Effector CD4-positive, alpha-beta T cell (primary cell): ENCODE data around the gene LIN52.

Source experiments
- DNase-seq: peaks from one replicate; pipeline ENCODE4 v3.0.0-alpha.2; 2020

LIN52 gene

DNA sequence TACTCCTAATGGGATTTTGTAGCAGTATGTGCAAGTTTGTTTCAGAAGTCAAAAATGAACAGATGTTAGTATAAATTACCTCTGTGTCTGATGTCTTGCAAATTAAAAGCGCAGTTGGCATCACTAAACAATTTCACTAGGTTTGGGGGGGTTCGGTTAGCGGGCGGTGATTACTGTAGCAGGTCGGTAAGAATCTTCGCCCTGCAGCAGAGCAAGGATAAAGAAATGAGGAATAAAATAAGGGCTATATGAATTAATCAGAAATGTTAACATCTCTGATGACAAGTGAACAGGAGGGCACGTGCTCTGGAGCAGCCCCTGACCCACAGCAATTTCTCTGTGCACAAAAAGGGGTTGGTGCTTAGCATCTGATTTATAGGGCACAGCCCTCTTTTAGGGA, 110.9 kb downstream of the LIN52 start:
- DNase-seq, result no peak

DNA sequence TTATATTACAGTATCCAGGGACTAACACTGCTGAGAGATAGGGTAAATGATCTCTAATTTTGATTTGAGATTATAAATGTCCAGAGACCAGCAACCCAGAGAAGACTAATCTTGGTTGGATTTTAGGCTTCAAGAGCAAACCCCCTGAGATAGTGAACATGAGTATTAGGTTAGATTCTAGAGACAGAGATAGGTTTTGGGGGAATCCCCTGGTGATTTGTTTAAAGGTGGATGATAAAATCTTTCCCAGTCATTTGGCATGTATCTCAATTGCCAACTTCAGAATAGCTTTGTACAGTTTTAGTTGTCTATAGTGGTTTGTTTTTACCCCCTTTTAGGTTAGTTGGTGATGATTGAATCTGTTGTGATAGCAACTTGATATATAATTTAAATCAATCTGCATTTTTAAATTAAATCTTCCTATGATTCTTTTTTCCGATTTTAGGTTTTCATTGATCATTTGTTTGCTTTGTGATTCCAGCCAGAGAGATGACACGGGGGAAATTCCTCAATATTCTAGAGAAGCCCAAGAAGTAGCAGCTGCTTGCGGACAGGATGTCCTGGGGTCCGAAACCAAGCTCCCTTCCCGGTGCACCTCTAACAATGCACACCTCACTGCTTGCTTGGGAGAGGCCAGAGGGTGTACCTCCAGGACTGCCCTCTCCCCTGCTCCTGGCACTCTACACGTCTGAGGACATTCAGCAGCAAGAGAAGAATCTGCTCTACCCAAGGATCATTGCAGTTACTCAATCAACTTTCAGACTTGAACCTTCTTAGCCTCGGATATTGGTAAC, 113.9 kb downstream of the LIN52 start:
- no peak for DNase-seq

DNA sequence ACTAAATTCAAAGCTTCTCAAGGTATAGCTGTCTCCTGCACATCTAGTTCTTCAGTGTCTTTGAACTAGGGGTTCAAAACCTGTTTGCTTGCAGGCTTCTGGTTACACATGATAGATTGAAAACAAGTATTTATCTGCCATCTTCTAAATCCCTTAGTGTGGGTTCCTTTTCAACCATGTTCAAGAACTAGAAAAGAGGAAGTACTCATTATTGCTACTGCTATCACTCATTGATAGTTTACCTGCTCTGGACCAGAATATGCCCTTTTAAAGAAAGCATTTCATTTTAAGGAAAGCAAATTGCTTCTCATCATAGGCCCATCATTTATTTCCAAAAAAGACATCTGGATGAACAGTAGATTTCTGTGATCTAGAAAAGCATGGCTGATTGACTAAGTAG, 117.4 kb downstream of the LIN52 start:
- DNase-seq, result no peak

DNA sequence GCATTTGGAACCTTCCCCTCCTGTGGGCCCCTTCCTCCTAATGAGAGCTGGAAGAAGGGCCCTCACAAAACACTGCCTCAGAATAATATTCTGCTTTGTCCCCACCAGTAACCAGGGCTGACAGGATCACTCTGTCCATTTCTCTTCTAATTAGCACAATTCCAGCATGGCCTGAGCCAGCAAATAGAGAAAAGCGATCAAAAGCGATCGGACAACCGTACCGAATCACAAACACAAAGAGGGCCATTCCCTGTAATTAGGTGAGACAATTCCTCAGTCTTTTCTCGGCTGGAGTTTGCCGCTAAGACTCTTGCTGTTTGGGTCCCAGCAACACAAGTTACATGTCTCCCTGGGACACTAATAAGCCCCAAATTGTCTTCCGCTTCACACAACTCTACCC, 118.9 kb downstream of the LIN52 start:
- DNase-seq, result no peak

DNA sequence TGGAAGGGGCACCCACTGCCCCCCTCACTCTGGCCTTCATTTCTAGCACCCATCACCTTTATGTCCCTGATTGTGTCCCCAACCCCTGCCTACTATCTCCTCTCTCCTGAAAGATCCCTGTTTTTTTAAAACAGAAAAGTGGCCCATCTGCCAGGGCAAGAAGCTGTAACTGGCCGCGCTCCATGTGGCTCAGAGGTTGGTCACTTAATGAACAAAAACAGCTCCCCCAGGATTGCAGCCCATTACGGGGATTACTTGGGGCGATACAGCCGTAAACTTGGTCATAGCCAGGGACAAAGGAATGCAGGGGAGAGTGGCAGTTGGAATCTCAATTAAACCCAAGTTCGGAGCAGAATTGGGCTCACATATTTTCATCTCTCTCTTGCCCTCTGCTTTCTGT, 119.7 kb downstream of the LIN52 start:
- DNase-seq, result no peak

DNA sequence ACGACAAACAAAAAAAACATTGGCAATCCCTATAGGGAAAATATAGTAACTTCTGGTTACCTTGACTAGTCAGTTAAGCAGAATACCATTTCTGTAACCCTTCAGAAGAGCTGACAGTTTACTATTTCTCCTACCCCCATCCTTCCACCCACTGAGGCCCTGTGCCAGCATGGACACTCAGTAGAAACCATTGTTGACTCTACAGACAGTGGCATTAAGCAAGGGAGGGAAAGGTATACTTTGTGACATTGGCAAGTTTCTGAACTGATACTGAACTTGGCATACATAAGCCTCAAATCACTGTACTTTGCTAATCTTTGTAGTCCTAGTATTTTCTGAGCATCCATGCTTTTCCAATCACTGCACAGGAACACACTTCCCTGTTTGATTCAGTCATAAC, 121.1 kb downstream of the LIN52 start:
- DNase-seq, result no peak

DNA sequence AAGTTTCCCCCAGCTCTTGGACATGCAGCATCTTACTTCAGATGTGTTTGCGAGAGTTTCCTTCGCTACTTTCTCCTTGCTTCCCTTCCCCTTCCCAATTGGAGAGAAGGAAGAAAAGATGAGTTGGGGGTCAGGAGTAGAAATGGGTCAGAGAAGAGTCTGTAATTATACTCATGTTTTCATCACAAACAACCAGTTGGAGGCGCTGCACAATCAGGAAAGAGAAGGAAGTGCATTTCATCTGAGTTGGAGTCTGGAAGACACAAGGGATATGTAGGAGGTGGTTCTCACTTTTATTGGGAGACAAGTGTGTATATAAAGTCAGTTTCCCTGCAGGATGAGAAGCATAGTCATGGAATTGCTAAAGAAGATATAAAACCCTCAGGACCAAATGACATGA, 123.2 kb downstream of the LIN52 start:
- no peak for DNase-seq

DNA sequence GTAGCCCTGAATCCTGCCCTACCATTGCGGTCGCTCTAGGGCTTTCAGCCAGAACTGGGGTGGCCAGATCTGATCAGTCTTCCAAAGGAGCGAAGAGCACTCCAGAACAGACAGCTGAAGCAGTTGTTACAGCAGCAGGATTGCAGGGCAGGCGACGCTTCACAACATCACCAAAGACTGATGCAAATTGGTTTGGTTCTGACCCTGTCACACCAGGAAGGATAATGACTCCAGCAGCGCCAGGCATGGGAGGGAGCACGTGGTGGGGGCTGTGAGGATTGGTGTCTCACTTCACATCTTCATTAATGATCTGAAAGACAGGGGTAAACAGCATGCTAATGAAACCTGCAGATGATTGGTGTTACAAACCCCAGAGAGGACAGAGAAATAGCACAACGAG, 123.9 kb downstream of the LIN52 start:
- no peak for DNase-seq

DNA sequence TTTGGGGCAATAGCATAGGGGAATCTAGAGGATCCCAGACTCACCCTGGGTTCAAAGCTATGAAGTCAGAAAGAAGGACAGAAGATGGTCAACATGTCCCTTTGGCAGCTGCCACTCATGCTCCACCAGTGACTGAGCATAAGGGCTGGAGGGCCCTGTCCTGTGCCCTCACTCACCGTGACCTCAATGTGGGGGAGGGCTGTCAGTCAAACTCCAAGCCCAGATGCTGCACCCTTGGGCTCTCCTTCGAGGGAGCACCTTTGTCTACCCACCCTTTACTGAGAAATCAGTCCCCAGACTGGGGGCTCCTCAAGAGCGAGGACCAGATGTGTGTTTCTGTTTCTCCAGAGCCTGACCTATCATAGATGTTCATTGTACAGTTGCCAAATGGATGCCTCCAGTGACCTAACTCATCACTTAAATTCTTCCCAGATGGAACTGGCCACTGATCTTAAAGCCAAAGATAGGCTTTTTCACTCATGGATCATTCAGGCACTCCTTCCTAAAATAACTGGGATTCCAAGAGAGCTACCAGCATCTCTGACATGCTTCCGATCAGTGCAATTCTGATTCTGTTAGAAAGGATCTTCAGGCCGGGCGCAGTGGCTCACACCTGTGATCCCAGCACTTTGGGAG, 127.3 kb downstream of the LIN52 start:
- DNase-seq, result no peak

DNA sequence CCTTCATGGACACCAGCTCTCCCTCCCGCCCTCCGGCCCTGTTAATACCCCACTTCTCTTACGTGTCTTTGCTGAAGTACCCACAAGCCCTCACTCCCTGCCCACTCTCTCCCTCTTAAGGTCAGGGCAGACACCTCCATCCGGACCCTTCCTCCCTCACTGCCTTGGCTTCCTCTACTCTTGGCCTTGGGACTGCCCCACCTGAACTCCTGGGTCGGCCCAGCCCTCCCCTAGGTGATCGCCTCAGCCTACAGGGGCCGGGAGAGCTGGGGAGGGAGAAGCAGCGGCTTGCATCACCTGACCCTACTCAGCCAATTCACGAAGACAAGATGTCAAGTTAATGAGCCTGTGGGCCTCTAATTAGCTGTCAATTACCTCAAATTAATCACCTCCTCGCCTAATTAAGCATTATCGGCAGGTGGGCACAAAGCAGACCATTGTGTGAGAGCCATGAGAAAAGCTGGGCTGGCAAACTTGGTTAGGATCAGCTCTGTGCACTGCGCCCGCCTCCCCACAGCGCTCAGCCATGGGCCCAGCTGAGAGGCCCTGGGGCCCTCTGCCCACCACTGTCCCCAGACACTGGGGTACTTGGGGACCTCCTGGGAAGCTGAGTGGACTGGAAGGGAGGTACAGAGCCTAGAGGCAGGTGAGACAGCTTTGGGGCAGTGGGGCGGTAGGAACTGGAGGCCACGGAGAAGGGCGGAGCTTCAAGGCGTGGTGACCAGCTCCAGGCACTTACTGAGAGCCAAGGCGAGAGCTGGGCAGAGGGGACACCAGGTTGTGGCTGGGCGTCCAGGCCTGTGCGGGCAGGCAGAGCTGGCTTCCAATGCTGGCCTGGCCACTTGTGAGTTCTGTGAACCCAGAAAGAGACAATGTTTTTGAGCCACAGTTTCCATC, 129.4 kb downstream of the LIN52 start:
- DNase-seq, result no peak

DNA sequence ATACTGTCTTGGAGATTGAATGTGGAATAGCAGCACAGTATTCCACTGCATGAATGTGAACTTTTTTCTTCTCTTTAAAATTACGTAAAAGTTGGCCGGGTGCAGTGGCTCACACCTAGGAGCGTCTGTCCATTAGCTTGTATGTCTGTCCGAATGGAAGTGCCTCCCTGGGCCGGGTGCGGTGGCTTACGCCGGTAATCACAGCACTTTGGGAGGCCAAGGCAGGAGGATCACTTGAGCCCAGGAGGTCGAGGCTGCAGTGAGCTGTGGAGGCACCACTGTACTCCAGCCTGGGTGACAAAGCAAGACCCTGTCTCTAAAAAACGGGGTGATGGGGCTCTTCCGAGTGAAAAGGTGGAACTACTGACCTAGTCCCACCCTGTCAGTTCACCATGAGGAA, 131.9 kb downstream of the LIN52 start:
- no peak for DNase-seq

DNA sequence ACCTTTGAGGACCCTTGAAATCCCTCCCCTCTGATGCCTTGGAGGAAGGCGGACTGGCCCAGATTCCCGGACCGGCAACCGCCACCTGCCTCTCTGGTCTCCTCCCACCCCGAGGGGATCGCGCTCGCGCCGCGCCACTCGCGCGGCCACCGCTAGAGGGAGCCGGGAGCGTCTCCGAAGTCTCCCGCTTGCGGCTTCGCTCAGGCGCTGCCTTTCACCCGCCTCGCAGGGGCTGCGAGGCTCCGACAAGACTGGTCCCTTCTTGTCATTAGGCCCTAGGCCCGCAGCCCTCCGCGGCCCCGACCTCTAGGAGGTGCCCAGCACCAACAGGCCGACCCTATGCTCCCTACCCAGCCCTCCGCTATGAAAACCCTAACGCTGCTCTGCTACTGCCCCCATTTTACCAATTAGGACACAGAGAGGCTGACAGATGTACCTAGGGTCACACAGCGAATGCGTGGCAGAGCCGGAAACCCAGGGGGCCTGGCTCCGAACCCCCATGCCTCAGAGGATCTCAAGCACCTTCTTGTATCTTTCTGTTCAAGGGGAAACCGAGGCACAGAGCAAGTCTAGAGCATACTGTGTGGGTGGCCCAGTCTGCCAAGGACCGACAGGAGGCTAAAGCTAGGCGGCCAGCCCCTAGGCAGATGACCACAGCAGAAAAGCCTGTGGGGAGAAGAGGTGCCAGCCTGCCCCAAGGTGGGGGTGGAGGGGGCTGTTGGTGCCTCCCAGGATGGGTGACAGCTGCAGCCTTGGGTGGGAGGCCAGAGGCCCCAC, 133.1 kb downstream of the LIN52 start:
- peak; percentile 57 for DNase-seq

DNA sequence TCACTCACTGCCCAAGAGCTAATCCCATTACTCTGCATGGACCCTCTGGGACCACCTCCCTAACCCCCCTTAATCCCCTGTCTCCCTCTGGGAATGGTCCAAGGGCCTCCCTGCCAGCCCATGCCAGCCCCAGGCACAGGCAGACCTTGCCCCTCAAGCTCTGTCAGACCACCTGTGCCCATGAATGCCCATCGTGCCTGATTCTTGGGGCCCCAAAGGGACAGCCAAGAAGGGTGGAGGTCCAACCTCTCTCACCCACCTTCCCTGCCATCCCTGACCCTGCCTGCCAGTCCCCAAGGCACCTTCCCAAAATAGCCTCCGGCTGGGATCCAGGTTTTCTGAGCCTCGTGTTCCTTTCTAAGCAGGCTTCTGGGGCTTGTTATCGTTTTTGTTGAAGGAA, 133.7 kb downstream of the LIN52 start:
- DNase-seq, result no peak

DNA sequence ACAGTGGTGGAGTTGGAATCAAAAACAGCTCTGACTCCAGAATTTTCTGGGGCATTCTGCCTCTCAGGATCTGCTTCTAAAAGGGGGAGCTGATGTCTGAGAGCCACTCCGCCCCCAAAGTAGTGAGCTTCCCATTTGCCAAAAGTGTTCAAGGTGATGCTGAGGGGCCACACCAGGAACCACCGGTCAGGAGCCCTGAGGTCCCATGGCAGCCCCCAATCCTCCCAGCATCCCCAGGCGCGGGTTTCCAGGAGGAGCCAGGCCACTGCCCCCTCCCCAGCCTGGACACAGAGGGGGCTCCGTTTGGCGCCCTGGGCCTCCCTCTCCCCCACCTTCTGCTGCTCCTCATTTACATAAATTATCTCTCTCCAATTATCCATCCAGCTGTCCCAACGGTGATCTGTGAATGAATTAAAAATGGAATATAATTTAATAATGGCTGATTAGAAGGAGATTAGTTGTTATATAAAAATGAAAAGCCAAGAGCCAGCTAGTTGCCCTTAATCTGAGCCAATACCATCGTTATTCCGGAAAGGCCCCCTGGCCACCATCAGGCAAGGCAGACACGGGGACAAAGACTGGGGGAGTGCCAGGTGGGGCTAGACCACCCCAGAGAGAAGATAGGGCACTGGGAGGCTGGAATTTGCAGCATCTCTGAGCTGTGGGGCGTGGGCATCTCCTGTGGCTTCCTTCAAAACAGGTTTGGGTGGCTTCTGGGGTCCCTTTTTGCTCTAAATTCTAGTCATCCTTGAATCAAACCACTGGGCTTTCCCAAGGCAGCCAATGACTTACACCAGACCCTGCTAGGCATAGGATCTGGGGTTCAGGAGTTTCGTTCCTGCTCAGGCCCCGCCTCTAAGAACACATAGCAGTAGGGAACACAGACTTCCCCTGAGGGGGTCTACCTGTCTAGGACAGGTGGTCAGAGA, 134.8 kb downstream of the LIN52 start:
- no peak for DNase-seq

DNA sequence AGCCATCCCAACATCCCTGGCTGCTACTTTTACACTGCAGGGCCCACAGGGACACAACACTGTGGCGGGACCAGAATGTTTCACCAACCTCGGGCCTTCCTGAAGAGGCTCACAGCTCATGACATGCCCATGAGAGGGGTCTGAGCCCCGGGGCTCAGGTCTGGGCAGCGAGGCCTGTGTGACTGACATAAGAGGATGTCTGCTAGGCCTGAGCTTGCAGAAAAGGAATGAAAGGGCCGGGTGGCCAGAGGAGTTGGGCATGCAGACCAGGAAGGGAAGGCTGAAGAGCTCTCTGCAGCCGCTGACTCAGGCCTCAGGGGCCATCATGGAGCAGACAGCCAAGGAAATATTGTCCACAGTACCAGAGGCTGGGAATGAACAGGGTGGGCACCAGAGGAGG, 136.2 kb downstream of the LIN52 start:
- no peak for DNase-seq

DNA sequence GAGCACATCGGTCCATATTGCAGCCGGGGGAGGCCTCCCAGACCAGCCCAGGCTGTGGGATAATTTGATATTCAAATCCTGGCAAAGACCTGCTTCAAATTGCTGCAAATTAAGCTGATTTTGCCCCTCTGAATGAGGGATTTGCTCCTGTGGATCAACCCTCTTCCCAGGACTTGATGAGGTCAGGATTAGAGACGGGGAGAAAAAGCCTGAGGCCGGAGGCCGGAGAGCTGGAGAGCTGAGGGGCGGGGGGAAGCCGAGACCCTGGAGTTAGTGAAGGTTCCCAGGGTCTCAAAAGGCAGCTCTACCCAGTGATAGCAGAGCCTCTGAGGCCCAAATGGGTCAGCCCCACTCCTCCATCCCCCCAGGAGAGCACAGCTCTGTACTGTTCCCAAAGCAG, 137.0 kb downstream of the LIN52 start:
- DNase-seq, result no peak

DNA sequence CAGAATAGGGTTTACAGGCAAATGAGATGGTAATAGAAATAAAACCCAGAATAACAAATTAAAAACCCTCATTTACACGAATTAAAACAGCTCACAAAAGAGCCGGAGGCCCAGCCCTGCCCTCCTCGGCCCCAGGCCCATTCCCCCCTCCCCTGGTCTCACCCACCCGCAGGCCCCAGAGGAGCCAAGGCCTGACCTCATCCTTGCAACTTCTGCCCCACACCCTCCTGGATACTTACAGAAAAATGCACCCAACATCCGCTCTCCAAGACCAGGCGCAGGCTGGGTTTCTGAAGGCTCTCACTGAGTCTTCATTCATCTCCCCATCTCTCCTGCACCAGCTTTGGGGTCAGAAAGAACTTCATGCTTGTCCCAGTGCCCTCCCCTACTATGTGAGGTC, 138.3 kb downstream of the LIN52 start:
- no peak for DNase-seq

DNA sequence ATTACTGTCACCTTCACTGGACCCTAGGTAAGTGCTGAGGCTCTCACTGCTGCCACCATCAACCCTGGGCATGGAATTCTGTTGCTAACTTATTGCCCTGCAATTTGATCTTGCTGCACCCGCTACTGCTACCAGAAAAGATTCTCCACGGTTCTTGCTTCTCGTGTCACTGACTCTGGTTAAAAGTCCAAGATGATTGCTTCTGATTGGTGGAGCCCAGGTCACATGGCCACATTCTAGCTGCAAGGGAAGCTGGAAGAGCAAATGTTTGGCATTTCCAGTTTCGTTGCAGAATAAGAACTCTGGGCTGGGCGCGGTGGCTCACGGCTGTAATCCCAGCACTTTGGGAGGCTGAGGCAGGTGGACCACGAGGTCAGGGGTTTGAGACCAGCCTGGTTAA, 147.0 kb downstream of the LIN52 start:
- no peak for DNase-seq

DNA sequence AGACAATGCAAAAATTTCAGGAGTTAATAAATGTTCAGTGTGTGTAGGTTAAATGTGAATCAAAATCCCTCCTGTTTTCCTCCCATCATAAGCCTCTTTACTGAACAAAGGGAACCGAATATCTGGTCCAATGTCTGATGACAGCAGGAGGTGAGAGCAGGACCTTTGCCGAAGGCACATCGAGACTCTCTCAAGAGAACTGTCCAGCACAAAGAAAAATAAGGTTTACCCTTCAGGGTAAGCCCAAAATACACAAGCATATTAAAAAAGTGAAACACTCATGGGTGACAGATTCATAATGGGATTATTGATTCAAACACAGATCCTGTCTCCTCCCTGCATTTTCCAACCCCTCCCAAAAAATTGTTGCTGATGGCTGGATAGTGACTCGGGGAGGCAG, 150.3 kb downstream of the LIN52 start:
- DNase-seq, result no peak

DNA sequence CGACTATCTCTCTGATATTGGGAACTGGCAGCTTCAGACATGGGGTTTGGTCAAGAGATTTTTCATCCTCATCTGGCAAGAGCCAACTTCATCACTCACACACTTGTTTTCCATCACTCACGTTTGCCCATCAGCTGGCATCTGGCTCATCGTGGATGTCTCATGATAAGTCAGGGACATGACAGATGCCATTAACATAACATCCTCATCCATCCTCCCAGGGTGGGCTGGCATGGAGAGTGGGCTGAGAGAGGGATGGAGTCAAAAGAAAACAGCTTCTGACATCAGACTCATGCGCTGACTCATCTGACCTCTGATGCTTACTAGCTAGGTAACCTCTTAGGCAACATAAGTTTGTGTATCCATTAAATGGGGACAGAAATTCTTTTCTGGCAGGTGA, 152.7 kb downstream of the LIN52 start:
- DNase-seq, result no peak

DNA sequence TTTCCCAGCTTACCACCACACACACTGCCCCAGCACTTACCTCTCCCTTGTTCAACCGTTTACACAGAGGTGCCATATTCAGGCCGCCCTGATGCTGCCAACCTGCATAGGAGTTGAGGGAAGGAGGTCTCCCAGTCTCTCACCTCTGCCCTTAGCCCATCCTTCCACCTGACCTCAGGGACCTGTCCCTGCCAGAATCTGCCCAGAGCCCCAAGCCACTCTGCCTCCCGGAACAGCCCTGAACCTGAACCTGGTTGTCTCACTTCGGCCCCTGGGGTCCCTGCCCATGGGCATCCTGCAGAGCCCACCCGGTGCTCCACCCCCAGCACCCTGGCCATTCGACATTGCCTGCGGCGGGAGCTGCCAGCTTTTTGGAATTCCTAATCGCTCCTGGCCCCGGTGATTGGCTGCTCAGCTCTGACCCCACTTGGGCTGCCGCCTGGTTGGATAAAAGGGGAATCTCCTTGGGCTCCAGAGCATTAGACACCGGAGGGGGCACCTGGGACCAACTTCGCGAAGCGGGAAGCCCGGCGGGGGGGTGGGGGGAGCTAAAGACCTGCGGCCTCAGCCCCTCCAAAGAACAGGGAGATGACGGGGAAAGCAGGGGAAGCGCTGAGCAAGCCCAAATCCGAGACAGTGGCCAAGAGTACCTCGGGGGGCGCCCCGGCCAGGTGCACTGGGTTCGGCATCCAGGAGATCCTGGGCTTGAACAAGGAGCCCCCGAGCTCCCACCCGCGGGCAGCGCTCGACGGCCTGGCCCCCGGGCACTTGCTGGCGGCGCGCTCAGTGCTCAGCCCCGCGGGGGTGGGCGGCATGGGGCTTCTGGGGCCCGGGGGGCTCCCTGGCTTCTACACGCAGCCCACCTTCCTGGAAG, 154.5 kb downstream of the LIN52 start, which contains the start of gene VSX2:
VSX2 (plus strand) TSS at position 476 of the 874 bp plus-strand sequence; CDS start at position 589, 113 bp downstream.
- no peak for DNase-seq
